ENCODE results near the gene IKZF4.
A peak's percentile ranks its signal among the peaks of the same experiment; 100 is the strongest.

Gene IKZF4

DNA sequence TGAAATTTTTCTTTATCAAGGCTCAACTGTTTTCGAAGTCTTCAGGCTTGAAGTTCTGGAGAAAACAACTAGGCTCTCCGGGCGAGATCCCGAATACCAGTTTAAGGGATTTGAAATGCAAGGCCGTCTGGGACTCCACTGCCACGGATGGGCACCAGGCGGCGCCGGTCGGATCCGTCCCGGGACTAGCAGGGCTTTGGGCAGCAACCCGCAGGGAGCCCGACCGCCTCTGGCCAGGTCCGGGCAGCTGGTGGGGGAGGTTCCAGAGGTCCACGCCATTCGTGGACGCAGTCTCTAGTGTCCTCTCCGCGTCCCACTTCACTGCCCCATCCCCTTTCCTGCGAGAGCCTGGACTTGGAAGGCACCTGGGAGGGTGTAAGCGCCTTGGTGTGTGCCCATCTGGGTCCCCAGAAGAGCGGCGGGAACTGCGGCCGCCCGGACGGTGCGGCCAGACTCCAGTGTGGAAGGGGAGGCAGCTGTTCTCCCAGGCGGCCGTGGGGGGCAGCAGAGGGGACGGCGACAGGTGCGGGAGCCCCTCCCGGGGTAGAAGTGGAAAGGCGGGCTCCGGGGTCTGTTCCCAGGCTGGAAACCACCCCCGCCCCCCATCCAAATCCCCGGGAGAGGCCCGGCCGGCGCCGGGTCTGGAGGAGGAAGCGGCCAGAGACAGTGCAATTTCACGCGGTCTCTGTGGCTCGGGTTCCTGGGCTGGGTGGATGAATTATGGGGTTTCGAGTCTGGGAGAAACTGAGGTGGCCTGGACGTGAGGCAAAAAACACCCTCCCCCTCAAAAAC is 58.3 kb downstream of the IKZF4 start:
- Mint-ChIP-seq H3K9me3 (no peaks in the 10 kb centered on the region), H3K27ac (no peak overlapping the region), H3K4me3 (peak overlapping the region; percentile 82), H3K36me3 (ENCODE audit: low read depth) (no peaks in the 10 kb centered on the region), H3K27me3 (ENCODE audit: low read depth) (peaks cover 24% of the 10 kb centered on the region), H3K4me1 (ENCODE audit: low read depth) (peaks cover 9% of the 10 kb centered on the region)

DNA sequence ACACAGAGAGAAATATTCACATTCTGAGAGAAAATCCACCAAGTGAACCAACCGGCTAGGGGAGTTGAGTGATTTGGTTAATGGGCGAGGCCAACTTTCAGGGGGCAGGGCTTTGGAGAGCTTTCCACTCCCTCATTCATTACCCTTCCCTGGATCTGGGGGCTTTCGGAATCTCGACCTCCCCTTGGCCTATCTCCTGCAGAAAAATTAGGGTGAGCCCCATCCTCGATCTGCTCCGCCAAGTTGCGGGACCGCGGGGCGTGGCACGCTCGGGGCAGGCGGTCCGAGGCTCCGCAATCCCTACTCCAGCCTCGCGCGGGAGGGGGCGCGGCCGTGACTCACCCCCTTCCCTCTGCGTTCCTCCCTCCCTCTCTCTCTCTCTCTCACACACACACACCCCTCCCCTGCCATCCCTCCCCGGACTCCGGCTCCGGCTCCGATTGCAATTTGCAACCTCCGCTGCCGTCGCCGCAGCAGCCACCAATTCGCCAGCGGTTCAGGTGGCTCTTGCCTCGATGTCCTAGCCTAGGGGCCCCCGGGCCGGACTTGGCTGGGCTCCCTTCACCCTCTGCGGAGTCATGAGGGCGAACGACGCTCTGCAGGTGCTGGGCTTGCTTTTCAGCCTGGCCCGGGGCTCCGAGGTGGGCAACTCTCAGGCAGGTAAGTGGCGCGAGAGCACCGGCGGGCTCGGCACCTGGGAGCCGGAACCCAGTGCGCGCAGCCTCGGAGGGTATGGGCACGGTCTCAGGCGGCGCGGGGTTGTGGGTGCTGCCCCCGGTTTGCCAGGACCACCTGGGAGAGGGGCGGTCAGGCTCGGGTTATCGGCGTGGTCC is 59.1 kb downstream of the IKZF4 start, which contains the start of gene ERBB3:
Gene ERBB3, plus strand, starts transcription at position 443 of the 833 bp plus-strand sequence. Its CDS starts 136 bp downstream, at position 579.
- H3K27ac Mint-ChIP-seq: no peak within 1 kb of the TSS
- no peaks in the 10 kb centered on the region for H3K9me3 Mint-ChIP-seq
- H3K36me3 Mint-ChIP-seq (ENCODE audit: low read depth): no peaks in the 10 kb centered on the region
- peak within 1 kb of the TSS; percentile 82 for H3K4me3 Mint-ChIP-seq
- H3K4me1 Mint-ChIP-seq (ENCODE audit: low read depth): peaks cover 9% of the 10 kb centered on the region
- H3K27me3 Mint-ChIP-seq (ENCODE audit: low read depth): peaks cover 25% of the 10 kb centered on the region

GRCh38 chr12:56080556-56081138 is 59.8 kb downstream of the IKZF4 start:
- Mint-ChIP-seq H3K27me3 (ENCODE audit: low read depth) (peaks cover 25% of the 10 kb centered on the region), H3K27ac (no peak overlapping the region), H3K36me3 (ENCODE audit: low read depth) (no peaks in the 10 kb centered on the region), H3K4me1 (ENCODE audit: low read depth) (peaks cover 12% of the 10 kb centered on the region), H3K4me3 (peak overlapping the region; percentile 67), H3K9me3 (no peaks in the 10 kb centered on the region)

GRCh38 chr12:56081393-56082347 is 60.8 kb downstream of the IKZF4 start:
- H3K9me3 Mint-ChIP-seq: no peaks in the 10 kb centered on the region
- no peaks in the 10 kb centered on the region for H3K36me3 Mint-ChIP-seq (ENCODE audit: low read depth)
- H3K4me1 Mint-ChIP-seq (ENCODE audit: low read depth): peaks cover 12% of the 10 kb centered on the region
- H3K27ac Mint-ChIP-seq: no peak overlapping the region
- H3K4me3 Mint-ChIP-seq: peak overlapping the region; percentile 67
- peaks cover 25% of the 10 kb centered on the region for H3K27me3 Mint-ChIP-seq (ENCODE audit: low read depth)

DNA sequence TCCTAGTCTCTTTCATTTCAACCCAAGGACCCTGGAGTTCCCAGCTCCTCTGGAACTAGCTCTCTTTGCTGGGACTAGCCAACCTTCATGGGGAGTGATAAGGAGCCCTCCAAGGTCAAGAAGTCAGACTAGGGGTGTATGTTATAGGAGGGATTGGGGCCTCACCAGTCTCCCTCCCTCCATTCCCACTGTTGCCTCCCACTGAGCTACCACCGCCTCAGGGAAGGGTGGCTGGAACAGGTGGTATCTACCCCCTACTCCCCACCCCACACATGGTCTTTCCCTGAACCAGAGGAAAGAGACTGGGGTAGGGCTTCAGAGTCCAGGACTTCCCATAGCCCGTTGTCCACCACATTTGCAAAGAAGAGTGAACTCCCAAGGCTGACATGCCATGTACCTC is 61.5 kb downstream of the IKZF4 start:
- H3K9me3 Mint-ChIP-seq: no peaks in the 10 kb centered on the region
- H3K4me3 Mint-ChIP-seq: no peak overlapping the region
- H3K36me3 Mint-ChIP-seq (ENCODE audit: low read depth): no peaks in the 10 kb centered on the region
- peaks cover 25% of the 10 kb centered on the region for H3K27me3 Mint-ChIP-seq (ENCODE audit: low read depth)
- H3K27ac Mint-ChIP-seq: no peak overlapping the region
- peaks cover 12% of the 10 kb centered on the region for H3K4me1 Mint-ChIP-seq (ENCODE audit: low read depth)

- Mint-ChIP-seq H3K4me3 (no peak overlapping the region), H3K27ac (no peak overlapping the region), H3K9me3 (no peaks in the 10 kb centered on the region), H3K36me3 (ENCODE audit: low read depth) (no peaks in the 10 kb centered on the region), H3K27me3 (ENCODE audit: low read depth) (peaks cover 25% of the 10 kb centered on the region), H3K4me1 (ENCODE audit: low read depth) (peaks cover 12% of the 10 kb centered on the region)
These were observed 62.1 kb downstream of the IKZF4 start for GRCh38 chr12:56082967-56083366.

GRCh38 chr12:56084958-56085543 is 64.2 kb downstream of the IKZF4 start:
- H3K27me3 Mint-ChIP-seq (ENCODE audit: low read depth): peaks cover 20% of the 10 kb centered on the region
- H3K27ac Mint-ChIP-seq: no peak overlapping the region
- no peak overlapping the region for H3K4me3 Mint-ChIP-seq
- no peaks in the 10 kb centered on the region for H3K36me3 Mint-ChIP-seq (ENCODE audit: low read depth)
- peaks cover 5% of the 10 kb centered on the region for H3K4me1 Mint-ChIP-seq (ENCODE audit: low read depth)
- no peaks in the 10 kb centered on the region for H3K9me3 Mint-ChIP-seq

- H3K9me3 Mint-ChIP-seq: no peaks in the 10 kb centered on the region
- H3K27ac Mint-ChIP-seq: no peak overlapping the region
- H3K36me3 Mint-ChIP-seq (ENCODE audit: low read depth): no peaks in the 10 kb centered on the region
- no peak overlapping the region for H3K4me3 Mint-ChIP-seq
- peaks cover 3% of the 10 kb centered on the region for H3K4me1 Mint-ChIP-seq (ENCODE audit: low read depth)
- peaks cover 18% of the 10 kb centered on the region for H3K27me3 Mint-ChIP-seq (ENCODE audit: low read depth)
These were observed 65.3 kb downstream of the IKZF4 start for GRCh38 chr12:56086096-56086495.

- Mint-ChIP-seq H3K36me3 (ENCODE audit: low read depth) (no peaks in the 10 kb centered on the region), H3K27ac (no peak overlapping the region), H3K9me3 (no peaks in the 10 kb centered on the region), H3K27me3 (ENCODE audit: low read depth) (peaks cover 15% of the 10 kb centered on the region), H3K4me3 (no peak overlapping the region), H3K4me1 (ENCODE audit: low read depth) (peaks cover 3% of the 10 kb centered on the region)
These were observed 65.8 kb downstream of the IKZF4 start for GRCh38 chr12:56086608-56087007.

DNA sequence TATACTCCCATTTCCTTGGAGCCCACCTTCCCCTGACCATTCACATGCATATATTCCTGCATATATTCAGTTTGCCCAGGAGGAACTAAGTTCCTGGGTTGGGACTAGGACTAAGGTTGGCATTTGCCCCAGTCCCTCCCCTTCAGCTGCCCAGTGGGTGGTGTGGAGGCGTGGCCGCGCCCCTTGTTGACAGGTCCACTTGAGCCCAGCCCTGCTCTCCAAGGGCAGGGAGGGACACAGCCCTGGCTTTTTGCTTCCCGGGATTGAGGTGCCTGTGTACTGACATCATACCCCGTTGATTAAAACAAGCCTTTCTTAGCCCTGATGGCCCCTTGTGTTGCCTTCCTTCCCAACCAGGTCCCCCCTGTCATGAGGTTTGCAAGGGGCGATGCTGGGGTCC is 66.4 kb downstream of the IKZF4 start:
- H3K36me3 Mint-ChIP-seq (ENCODE audit: low read depth): no peaks in the 10 kb centered on the region
- H3K9me3 Mint-ChIP-seq: no peaks in the 10 kb centered on the region
- H3K4me1 Mint-ChIP-seq (ENCODE audit: low read depth): peaks cover 3% of the 10 kb centered on the region
- peaks cover 15% of the 10 kb centered on the region for H3K27me3 Mint-ChIP-seq (ENCODE audit: low read depth)
- H3K27ac Mint-ChIP-seq: no peak overlapping the region
- no peak overlapping the region for H3K4me3 Mint-ChIP-seq

Measured in T-helper 1 cell treated with Interleukin-12 subunit alpha and Interleukin-12 subunit beta and Interleukin-4 antibody, amounts not matched to agents 30 μg/mL and 1 μg/mL, for 36 hours (primary cell).